Right lobe of liver (tissue), 4 donors: ENCODE data around the gene IGF2.

Experiments used
- CTCF ChIP-seq, 4 donors: fragments of 200-600 bp in 3 of 4; fragments of 450-650 bp in 1 of 4; IDR thresholded peaks; one replicate each; pipeline versions ENCODE4 v1.5.1 to v1.8.0; 2016 to 2022; ENCODE audit warnings: antibody characterized with exemption in 4 of 4, mild to moderate bottlenecking in 2 of 4
- POLR2A ChIP-seq: fragments of 450-650 bp; IDR thresholded peaks from one replicate; pipeline ENCODE4 v1.6.1; 2017; ENCODE audit warnings: antibody characterized with exemption, mild to moderate bottlenecking
- donor health status: DM: no; HTN: no; CAD: no.
- donor health status: DM: no; HTN: no; CAD: no.
- donor health status: DM: no; HTN: yes; CAD: no.

- TF ChIP-seq CTCF (IDR thresholded peaks at IDR 0.05) (no peak), POLR2A (no peak)
Observed at GRCh38 chr11:2167141-2168045, 28.2 kb upstream of the IGF2 start.
